ENCODE measurements around the gene IDH1. TPM values are rescaled to one million over a fixed set of nuclear protein-coding genes. Genes with fewer than 3 reads are reported as not detected.

The IDH1 gene
- total RNA-seq, result 129 and 163 TPM in 2 replicates

GRCh38 chr2:208254871-208255556 lies at the start of gene IDH1:
Gene IDH1, minus strand, starts transcription at chr2:208255071. Its CDS starts 3,520 bp downstream, at chr2:208251551.

GRCh38 chr2:208265801-208266552 lies 11.1 kb upstream of the IDH1 start, which contains the start of gene PIKFYVE:
Gene PIKFYVE, plus strand, starts transcription at chr2:208266255. Its CDS starts 5,265 bp downstream, at chr2:208271520.

GRCh38 chr2:208189810-208190503 lies 64.9 kb downstream of the IDH1 start, which contains the start of gene C2orf80:
Gene C2orf80, minus strand, starts transcription at chr2:208190030. Its CDS starts 3,044 bp downstream, at chr2:208186986.

Other genes starting within 250 kb of the IDH1 start
- gene PLEKHM3, start 229.5 kb downstream of the IDH1 start, total RNA-seq, result 10.1 and 10.8 TPM in 2 replicates
- gene CRYGD, start 130.5 kb downstream of the IDH1 start, total RNA-seq, result not detected in 2 replicates
- gene CRYGC, start 125.2 kb downstream of the IDH1 start, total RNA-seq, result not detected in 2 replicates
- gene CRYGB, start 108.9 kb downstream of the IDH1 start, total RNA-seq, result not detected in 2 replicates
- not detected in 2 replicates for gene CRYGA, start 91.5 kb downstream of the IDH1 start, total RNA-seq
- gene C2orf80, start 65.0 kb downstream of the IDH1 start, total RNA-seq, result not detected in 2 replicates
- 45.6 and 52.9 TPM in 2 replicates for gene PIKFYVE, start 11.2 kb upstream of the IDH1 start, total RNA-seq
- 0.13 TPM in 1 of 2 replicates, not detected in the other for gene PTH2R, start 151.7 kb upstream of the IDH1 start, total RNA-seq